Panc1 (cell line): ENCODE results near the gene ERMAP.

Source experiments
- CTCF ChIP-seq: fragments of 450-650 bp; IDR thresholded peaks from 2 replicates; pipeline ENCODE4 v1.5.1; 2017; ENCODE audit warnings: mild to moderate bottlenecking
- POLR2AphosphoS5 ChIP-seq: IDR thresholded peaks from 2 replicates; pipeline ENCODE4 v1.6.1; 2012; ENCODE audit warnings: mild to moderate bottlenecking, low read depth, low read length, moderate library complexity
- REST ChIP-seq, 2 experiments: IDR thresholded peaks; 2 replicates each; pipeline ENCODE4 v1.6.1; 2011 to 2012; ENCODE audit warnings: low read depth in 2 of 2, control low read depth in 1 of 2, low read length in 1 of 2, mild to moderate bottlenecking in 1 of 2, moderate library complexity in 1 of 2; ENCODE audit not compliant: insufficient read depth in 1 of 2
- SIN3A ChIP-seq: IDR thresholded peaks from 2 replicates; pipeline ENCODE4 v1.6.1; 2012; ENCODE audit warnings: low read depth, mild to moderate bottlenecking, low read length, moderate library complexity, borderline replicate concordance; ENCODE audit not compliant: insufficient read depth
- TCF7L2 ChIP-seq: IDR thresholded peaks from 2 replicates; pipeline ENCODE4 v1.6.1; 2011; ENCODE audit warnings: mild to moderate bottlenecking, low read depth, low read length, inconsistent platforms

GRCh38 chr1:42847721-42848460, 31.0 kb downstream of the ERMAP start:
- TF ChIP-seq SIN3A (no peak), CTCF (no peak), REST (IDR thresholded peaks at IDR 0.05; ENCODE audit: insufficient read depth in 1 of 2, low read depth in 2 of 2, low read length in 1 of 2) (no peak), POLR2AphosphoS5 (no peak), TCF7L2 (no peak)
